Measurements from ENCODE around the gene CEP250. TPM values are rescaled to one million over a fixed set of nuclear protein-coding genes. Genes with fewer than 3 reads are reported as not detected.

Gene CEP250
- total RNA-seq, 2 donors from 2014 or later, result 45.1 to 55.0 TPM

GRCh38 chr20:35555951-35556645 lies 100.7 kb downstream of the CEP250 start:
- no peak for DNase-seq
- Mint-ChIP-seq H3K4me3 (no peak overlapping the region), H3K36me3 (ENCODE audit: insufficient read depth in 2 of 2) (peaks cover 0 to 2% of the 10 kb centered on the region in 2 donors), H3K4me1 (ENCODE audit: low read depth) (no peaks in the 10 kb centered on the region), H3K27me3 (ENCODE audit: low read depth) (no peaks in the 10 kb centered on the region), H3K27ac (no peak overlapping the region), H3K9me3 (no peaks in the 10 kb centered on the region)
- no peak for ATAC-seq (replicated peaks in 1 of 2)

DNA sequence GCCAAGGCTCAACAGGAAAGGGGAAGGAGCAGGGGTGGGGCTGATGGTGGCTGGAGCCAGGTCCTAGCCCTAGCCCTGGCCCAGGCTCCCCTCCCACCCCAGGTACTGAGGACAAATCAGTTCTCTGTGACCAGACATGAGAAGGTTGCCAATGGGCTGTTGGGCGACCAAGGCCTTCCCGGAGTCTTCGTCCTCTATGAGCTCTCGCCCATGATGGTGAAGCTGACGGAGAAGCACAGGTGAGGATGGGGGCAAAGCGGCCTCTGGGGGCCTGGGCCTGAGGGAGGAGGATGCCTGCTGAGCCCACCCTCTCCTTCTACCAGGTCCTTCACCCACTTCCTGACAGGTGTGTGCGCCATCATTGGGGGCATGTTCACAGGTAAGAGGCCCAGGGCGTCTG lies 101.5 kb downstream of the CEP250 start:
- peaks cover 0 to 2% of the 10 kb centered on the region in 2 donors for H3K36me3 Mint-ChIP-seq (ENCODE audit: insufficient read depth in 2 of 2)
- no peaks in the 10 kb centered on the region for H3K4me1 Mint-ChIP-seq (ENCODE audit: low read depth)
- H3K27me3 Mint-ChIP-seq (ENCODE audit: low read depth), result no peaks in the 10 kb centered on the region
- no peak overlapping the region for H3K4me3 Mint-ChIP-seq
- no peak for DNase-seq
- H3K9me3 Mint-ChIP-seq, result no peaks in the 10 kb centered on the region
- H3K27ac Mint-ChIP-seq, result no peak overlapping the region
- ATAC-seq (replicated peaks in 1 of 2), result no peak

GRCh38 chr20:35558451-35558850 lies 103.1 kb downstream of the CEP250 start:
- H3K27ac Mint-ChIP-seq, result no peak overlapping the region
- ATAC-seq (replicated peaks in 1 of 2) (no peak), DNase-seq (no peak)
- H3K9me3 Mint-ChIP-seq, result no peaks in the 10 kb centered on the region
- no peak overlapping the region for H3K4me3 Mint-ChIP-seq
- H3K36me3 Mint-ChIP-seq (ENCODE audit: insufficient read depth in 2 of 2), result peaks cover 0 to 2% of the 10 kb centered on the region in 2 donors
- no peaks in the 10 kb centered on the region for H3K4me1 Mint-ChIP-seq (ENCODE audit: low read depth)
- no peaks in the 10 kb centered on the region for H3K27me3 Mint-ChIP-seq (ENCODE audit: low read depth)

GRCh38 chr20:35559042-35559693 lies 103.8 kb downstream of the CEP250 start:
- no peaks in the 10 kb centered on the region for H3K9me3 Mint-ChIP-seq
- DNase-seq (no peak), ATAC-seq (replicated peaks in 1 of 2) (no peak)
- no peak overlapping the region for H3K27ac Mint-ChIP-seq
- no peaks in the 10 kb centered on the region for H3K4me1 Mint-ChIP-seq (ENCODE audit: low read depth)
- H3K27me3 Mint-ChIP-seq (ENCODE audit: low read depth), result no peaks in the 10 kb centered on the region
- H3K36me3 Mint-ChIP-seq (ENCODE audit: insufficient read depth in 2 of 2), result peaks cover 0 to 2% of the 10 kb centered on the region in 2 donors
- H3K4me3 Mint-ChIP-seq, result no peak overlapping the region

DNA sequence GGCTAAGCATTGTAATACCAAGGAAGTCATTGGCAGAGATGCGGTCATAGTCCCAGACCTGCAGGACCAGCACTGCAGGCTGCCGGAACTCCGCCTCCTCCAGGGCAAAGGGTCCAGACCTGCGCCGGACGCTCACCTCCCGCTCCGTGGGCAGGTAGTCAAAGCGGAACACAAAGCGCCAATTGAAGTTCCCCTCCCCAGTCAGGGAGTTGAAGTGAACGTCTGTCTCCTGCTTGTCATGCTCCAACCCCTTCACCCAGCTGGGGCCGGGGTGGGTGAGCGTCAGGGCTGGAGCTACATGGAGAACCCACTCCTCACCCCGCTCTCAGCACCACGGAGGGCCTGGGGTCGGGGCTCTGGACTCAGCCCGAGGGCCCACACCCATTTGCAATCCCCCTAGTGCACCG lies 104.7 kb downstream of the CEP250 start:
- peaks cover 0 to 2% of the 10 kb centered on the region in 2 donors for H3K36me3 Mint-ChIP-seq (ENCODE audit: insufficient read depth in 2 of 2)
- H3K4me3 Mint-ChIP-seq, result no peak overlapping the region
- no peak overlapping the region for H3K27ac Mint-ChIP-seq
- no peaks in the 10 kb centered on the region for H3K4me1 Mint-ChIP-seq (ENCODE audit: low read depth)
- H3K27me3 Mint-ChIP-seq (ENCODE audit: low read depth), result no peaks in the 10 kb centered on the region
- H3K9me3 Mint-ChIP-seq, result no peaks in the 10 kb centered on the region
- DNase-seq (no peak), ATAC-seq (replicated peaks in 1 of 2) (no peak)

DNA sequence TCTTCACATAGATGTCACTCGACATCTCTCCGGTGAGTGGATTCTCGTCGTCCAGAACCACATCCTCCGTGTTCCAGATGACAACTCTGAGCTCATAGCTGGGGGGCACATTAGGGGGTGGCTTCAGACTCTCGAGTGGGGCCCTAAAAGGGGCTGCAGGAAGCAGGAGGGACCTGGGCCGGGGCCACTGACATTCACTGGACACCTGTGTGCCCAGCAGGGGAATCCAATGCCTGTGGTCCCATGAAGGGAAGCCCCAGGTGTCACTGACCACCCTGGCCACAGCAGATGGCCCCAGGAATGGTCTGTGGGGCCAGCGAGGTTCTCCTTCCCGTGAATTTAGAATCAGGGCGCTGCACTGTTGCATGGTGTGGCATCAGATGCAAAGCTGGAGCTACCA lies 105.1 kb downstream of the CEP250 start:
- no peaks in the 10 kb centered on the region for H3K27me3 Mint-ChIP-seq (ENCODE audit: low read depth)
- H3K9me3 Mint-ChIP-seq, result no peaks in the 10 kb centered on the region
- no peak overlapping the region for H3K4me3 Mint-ChIP-seq
- H3K27ac Mint-ChIP-seq, result no peak overlapping the region
- DNase-seq (no peak), ATAC-seq (replicated peaks in 1 of 2) (no peak)
- H3K36me3 Mint-ChIP-seq (ENCODE audit: insufficient read depth in 2 of 2), result peaks cover 0 to 2% of the 10 kb centered on the region in 2 donors
- no peaks in the 10 kb centered on the region for H3K4me1 Mint-ChIP-seq (ENCODE audit: low read depth)

GRCh38 chr20:35561268-35561667 lies 105.9 kb downstream of the CEP250 start:
- Mint-ChIP-seq H3K4me3 (no peak overlapping the region), H3K4me1 (ENCODE audit: low read depth) (no peaks in the 10 kb centered on the region), H3K27ac (no peak overlapping the region), H3K27me3 (ENCODE audit: low read depth) (no peaks in the 10 kb centered on the region), H3K9me3 (no peaks in the 10 kb centered on the region), H3K36me3 (ENCODE audit: insufficient read depth in 2 of 2) (peaks cover 0 to 2% of the 10 kb centered on the region in 2 donors)
- ATAC-seq (replicated peaks in 1 of 2) (peak in 1 of 2 donors; percentile 26), DNase-seq (no peak)

DNA sequence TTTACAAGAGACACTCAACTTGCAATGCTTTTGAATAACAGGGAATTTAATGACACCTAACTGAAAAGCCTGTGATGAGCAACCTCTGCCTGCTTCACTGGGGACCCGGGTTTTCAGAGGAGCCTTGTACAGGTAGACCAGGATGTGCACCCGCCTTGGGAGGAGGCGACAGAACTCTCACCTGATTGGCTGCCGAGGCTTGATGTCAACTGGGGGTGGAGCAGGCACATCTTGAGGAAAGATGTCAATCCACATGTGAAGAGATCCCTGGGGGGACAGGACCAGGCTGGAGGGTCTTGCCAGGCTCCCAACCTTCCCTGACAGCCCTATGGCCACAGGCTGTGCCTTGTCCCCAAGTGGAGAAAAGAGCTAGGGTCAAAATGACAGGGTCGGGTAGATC lies 106.3 kb downstream of the CEP250 start:
- DNase-seq, result no peak
- Mint-ChIP-seq H3K27ac (no peak overlapping the region), H3K4me3 (no peak overlapping the region), H3K27me3 (ENCODE audit: low read depth) (no peaks in the 10 kb centered on the region), H3K36me3 (ENCODE audit: insufficient read depth in 2 of 2) (no peaks in the 10 kb centered on the region), H3K4me1 (ENCODE audit: low read depth) (no peaks in the 10 kb centered on the region), H3K9me3 (no peaks in the 10 kb centered on the region)
- ATAC-seq (replicated peaks in 1 of 2), result no peak

DNA sequence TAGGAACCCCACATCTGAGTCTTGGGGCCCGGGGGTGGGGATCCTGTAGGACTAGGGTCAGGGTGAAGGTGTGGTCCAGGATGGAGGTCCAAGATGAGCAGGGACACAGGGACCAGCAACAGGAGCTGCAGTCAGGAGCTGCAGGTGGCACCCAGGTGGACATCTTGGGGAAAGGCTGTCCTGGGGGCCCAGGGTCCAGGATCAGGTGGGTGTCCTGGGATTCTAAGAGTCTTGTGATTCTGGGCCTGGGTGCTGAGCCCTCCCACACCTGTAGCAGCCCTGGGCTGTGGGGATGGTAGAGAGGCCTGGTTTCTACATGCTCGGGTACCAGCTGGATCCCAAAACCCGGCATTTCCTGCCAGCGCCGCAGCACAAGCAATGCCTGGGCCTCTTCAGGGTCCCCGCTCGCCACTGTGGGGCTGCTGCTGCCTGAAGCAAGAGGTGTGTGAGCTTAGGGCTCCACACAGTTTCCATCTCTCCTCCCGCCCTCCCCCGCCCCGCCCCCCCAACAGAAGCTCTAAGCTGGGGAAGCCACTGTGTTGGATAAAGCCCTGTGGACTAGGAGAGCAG lies 107.2 kb downstream of the CEP250 start:
- Mint-ChIP-seq H3K27me3 (ENCODE audit: low read depth) (peaks cover 5% of the 10 kb centered on the region), H3K4me3 (no peak overlapping the region), H3K4me1 (ENCODE audit: low read depth) (no peaks in the 10 kb centered on the region), H3K27ac (no peak overlapping the region), H3K9me3 (no peaks in the 10 kb centered on the region), H3K36me3 (ENCODE audit: insufficient read depth in 2 of 2) (no peaks in the 10 kb centered on the region)
- DNase-seq, result no peak
- no peak for ATAC-seq (replicated peaks in 1 of 2)

GRCh38 chr20:35563834-35564233 lies 108.4 kb downstream of the CEP250 start:
- no peak for DNase-seq
- no peaks in the 10 kb centered on the region for H3K9me3 Mint-ChIP-seq
- H3K27ac Mint-ChIP-seq, result no peak overlapping the region
- H3K36me3 Mint-ChIP-seq (ENCODE audit: insufficient read depth in 2 of 2), result no peaks in the 10 kb centered on the region
- H3K27me3 Mint-ChIP-seq (ENCODE audit: low read depth), result peaks cover 5% of the 10 kb centered on the region
- H3K4me3 Mint-ChIP-seq, result no peak overlapping the region
- H3K4me1 Mint-ChIP-seq (ENCODE audit: low read depth), result peaks cover 4% of the 10 kb centered on the region
- no peak for ATAC-seq (replicated peaks in 1 of 2)

DNA sequence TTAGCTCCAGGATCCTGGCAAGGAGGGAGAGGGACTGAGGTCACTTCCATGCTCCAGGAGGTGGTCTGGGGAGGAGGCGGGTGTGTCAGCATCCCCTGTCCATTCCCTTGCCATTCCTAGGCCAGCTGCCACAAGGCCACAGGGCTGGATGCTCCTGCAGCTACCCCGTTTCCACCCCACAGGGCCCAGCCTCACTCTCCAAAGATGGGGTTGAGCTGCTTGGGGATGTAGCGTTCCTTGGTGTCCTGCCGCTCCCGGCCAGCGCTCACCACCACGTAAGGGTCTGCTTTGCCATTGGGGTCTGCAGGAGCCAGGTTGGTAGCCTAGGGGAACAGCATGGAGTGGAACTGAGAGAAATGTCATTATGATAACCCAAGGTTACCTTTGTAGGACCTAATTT lies 109.5 kb downstream of the CEP250 start:
- Mint-ChIP-seq H3K4me3 (no peak overlapping the region), H3K9me3 (no peaks in the 10 kb centered on the region), H3K4me1 (ENCODE audit: low read depth) (peaks cover 5% of the 10 kb centered on the region), H3K27me3 (ENCODE audit: low read depth) (peaks cover 5% of the 10 kb centered on the region), H3K27ac (no peak overlapping the region), H3K36me3 (ENCODE audit: insufficient read depth in 2 of 2) (no peaks in the 10 kb centered on the region)
- ATAC-seq (replicated peaks in 1 of 2) (no peak), DNase-seq (no peak)

GRCh38 chr20:35568645-35569044 lies 113.2 kb downstream of the CEP250 start:
- Mint-ChIP-seq H3K9me3 (peaks cover 0 to 2% of the 10 kb centered on the region in 2 donors), H3K4me3 (no peak overlapping the region), H3K4me1 (ENCODE audit: low read depth) (peaks cover 5% of the 10 kb centered on the region), H3K36me3 (ENCODE audit: insufficient read depth in 2 of 2) (peaks cover 2 to 5% of the 10 kb centered on the region in 2 donors), H3K27ac (no peak overlapping the region), H3K27me3 (ENCODE audit: low read depth) (peaks cover 5% of the 10 kb centered on the region)
- ATAC-seq (replicated peaks in 1 of 2), result peak in 1 of 2 donors; percentile 28
- DNase-seq, result no peak

All from activated T-cell treated with anti-CD3 and anti-CD28 coated beads, Interleukin-2, amount 50 U/mL, for 72 hours (primary cell).